ENCODE results near the gene NCOA3. TPM values are rescaled to one million over a fixed set of nuclear protein-coding genes. Genes with fewer than 3 reads are reported as not detected.

The NCOA3 gene
- total RNA-seq, 1 experiment from 2014 or later = 23.3 TPM

DNA sequence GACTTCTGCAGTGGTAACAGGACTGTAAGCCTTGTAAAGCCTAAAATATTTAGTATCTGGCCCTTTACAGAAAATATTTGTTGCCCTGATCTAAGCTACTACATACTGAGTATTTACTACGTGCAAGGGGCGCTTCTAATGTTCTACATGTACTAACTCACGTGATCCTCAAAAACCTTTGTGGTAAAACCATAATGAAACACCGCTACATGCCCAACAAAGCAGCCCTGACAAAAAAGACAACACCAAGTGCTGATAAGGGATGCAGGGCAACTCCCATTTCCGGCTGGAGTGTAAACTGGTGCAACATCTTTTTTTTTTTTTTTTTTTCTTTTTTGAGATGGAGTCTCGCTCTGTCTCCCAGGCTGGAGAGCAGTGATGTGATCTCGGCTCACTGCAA is 198.6 kb downstream of the NCOA3 start:
- no peaks in the 10 kb centered on the region for H3K27me3 ChIP-seq (ENCODE audit: insufficient read depth, low read length)
- H3K79me2 ChIP-seq (ENCODE audit: insufficient read depth, low read length) = no peaks in the 10 kb centered on the region
- H3K27ac Mint-ChIP-seq = 0 out of 7 replicates have a peak overlapping the region, but pooled peaks of 1 of the 3 experiments have one; percentile 37
- H3K14ac ChIP-seq (ENCODE audit: insufficient read depth, low read length) = no peak overlapping the region
- no peak overlapping the region for H2BK120ac ChIP-seq (ENCODE audit: low read depth, low read length, poor library complexity, severe bottlenecking)
- DNase-seq = no peak
- no peak overlapping the region for H2BK12ac ChIP-seq (ENCODE audit: insufficient read length, low read depth, low read length)
- no peak overlapping the region for H3K23ac ChIP-seq (ENCODE audit: insufficient read length, low read depth, low read length)
- no peaks in the 10 kb centered on the region for H3K9me3 Mint-ChIP-seq
- TF ChIP-seq, protein P1, sequence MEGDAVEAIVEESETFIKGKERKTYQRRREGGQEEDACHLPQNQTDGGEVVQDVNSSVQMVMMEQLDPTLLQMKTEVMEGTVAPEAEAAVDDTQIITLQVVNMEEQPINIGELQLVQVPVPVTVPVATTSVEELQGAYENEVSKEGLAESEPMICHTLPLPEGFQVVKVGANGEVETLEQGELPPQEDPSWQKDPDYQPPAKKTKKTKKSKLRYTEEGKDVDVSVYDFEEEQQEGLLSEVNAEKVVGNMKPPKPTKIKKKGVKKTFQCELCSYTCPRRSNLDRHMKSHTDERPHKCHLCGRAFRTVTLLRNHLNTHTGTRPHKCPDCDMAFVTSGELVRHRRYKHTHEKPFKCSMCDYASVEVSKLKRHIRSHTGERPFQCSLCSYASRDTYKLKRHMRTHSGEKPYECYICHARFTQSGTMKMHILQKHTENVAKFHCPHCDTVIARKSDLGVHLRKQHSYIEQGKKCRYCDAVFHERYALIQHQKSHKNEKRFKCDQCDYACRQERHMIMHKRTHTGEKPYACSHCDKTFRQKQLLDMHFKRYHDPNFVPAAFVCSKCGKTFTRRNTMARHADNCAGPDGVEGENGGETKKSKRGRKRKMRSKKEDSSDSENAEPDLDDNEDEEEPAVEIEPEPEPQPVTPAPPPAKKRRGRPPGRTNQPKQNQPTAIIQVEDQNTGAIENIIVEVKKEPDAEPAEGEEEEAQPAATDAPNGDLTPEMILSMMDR (conservative IDR thresholded peaks at IDR 0.05) = no peak
- no peak overlapping the region for H3K4me3 Mint-ChIP-seq
- peaks cover 0 to 4% (median 1%) of the 10 kb centered on the region in 3 experiments; a peak in 1 of 7 replicates for H3K36me3 Mint-ChIP-seq (ENCODE audit: insufficient read depth in 1 of 3, low read depth in 3 of 3)
- no peak overlapping the region for H2AK5ac ChIP-seq (ENCODE audit: insufficient read length, low read length)
- H4K91ac ChIP-seq (ENCODE audit: insufficient read length, low read depth, low read length) = no peak overlapping the region
- no peak overlapping the region for H2BK5ac ChIP-seq (ENCODE audit: insufficient read length, low read length)
- no peak overlapping the region for H2AFZ ChIP-seq (ENCODE audit: low read length)
- no peaks in the 10 kb centered on the region for H3K23me2 ChIP-seq (ENCODE audit: insufficient read length, low read depth, low read length, poor library complexity, severe bottlenecking)
- no peaks in the 10 kb centered on the region for H3K4me1 ChIP-seq (ENCODE audit: insufficient read depth, low read length)
- H3K4me1 Mint-ChIP-seq = no peaks in the 10 kb centered on the region; a peak in 2 of 4 replicates
- H3K79me1 ChIP-seq (ENCODE audit: insufficient read depth, low read depth, low read length, poor library complexity, severe bottlenecking) = no peaks in the 10 kb centered on the region
- H2BK20ac ChIP-seq (ENCODE audit: low read depth, low read length, poor library complexity, severe bottlenecking) = no peak overlapping the region
- H4K8ac ChIP-seq (replicated peaks; ENCODE audit: insufficient read length, low read depth, low read length) = no peak overlapping the region
- H4K20me1 ChIP-seq (ENCODE audit: control insufficient read depth, insufficient read depth, insufficient read length) = no peaks in the 10 kb centered on the region
- H3K27ac ChIP-seq (ENCODE audit: insufficient read length, low read depth, low read length) = no peak overlapping the region
- H3K4me2 ChIP-seq (ENCODE audit: insufficient read depth, insufficient read length, low read length) = no peak overlapping the region
- H3K9me3 ChIP-seq (ENCODE audit: control insufficient read depth, low read depth, low read length) = no peaks in the 10 kb centered on the region
- H3K27me3 Mint-ChIP-seq (ENCODE audit: low read depth) = no peaks in the 10 kb centered on the region
- H3K4ac ChIP-seq (ENCODE audit: low read depth, low read length) = no peak overlapping the region
- no peak overlapping the region for H2BK15ac ChIP-seq (ENCODE audit: low read depth, low read length)
- H3K56ac ChIP-seq (ENCODE audit: insufficient read length, low read depth, low read length) = no peak overlapping the region
- no peak overlapping the region for H4K5ac ChIP-seq (ENCODE audit: insufficient read length, low read depth, low read length)
- no CpG with 5 or more reads among the region's 7 CpGs for WGBS (ENCODE audit: extremely low coverage, insufficient read length, low lambda C conversion rate)
- no peak overlapping the region for H3T11ph ChIP-seq (ENCODE audit: low read length)
- H3K9ac ChIP-seq (ENCODE audit: extremely low read depth, insufficient read length, low read length) = no peak overlapping the region
- no peak overlapping the region for H3K18ac ChIP-seq (ENCODE audit: insufficient read length, low read depth, low read length)

Measured in H9 (cell line).